Right lobe of liver (tissue), 6 donors: ENCODE measurements around the gene PARD6G. TPM values are rescaled to one million over a fixed set of nuclear protein-coding genes. Genes with fewer than 3 reads are reported as not detected.
A peak's percentile ranks its signal among the peaks of the same experiment; 100 is the strongest.

Source experiments
- ATAC-seq, 4 donors: fragments of 200-7000 bp; cut with Tn5 transposase; one replicate each; pipeline ENCODE4 v1.9.1; 2020; ENCODE audit warnings: mild to moderate bottlenecking in 4 of 4, moderate library complexity in 4 of 4
- DNase-seq, 3 donors: peaks; one replicate each; pipeline ENCODE4 v3.0.0-alpha.2; 2020
- H3K27ac ChIP-seq, 3 donors: fragments of 200-600 bp; one replicate each; pipeline ENCODE4 v1.8.0; 2022
- H3K27me3 ChIP-seq, 2 donors: fragments of 200-600 bp; one replicate each; pipeline ENCODE4 v1.8.0; 2022
- H3K36me3 ChIP-seq, 4 donors: fragments of 200-600 bp; sonication (generic) in 1 of 4; one replicate each; pipeline versions ENCODE4 v1.5.1 to v1.8.0; 2017 to 2022; ENCODE audit warnings: control low read depth in 1 of 4
- H3K4me1 ChIP-seq, 4 donors: fragments of 200-600 bp; sonication (generic) in 1 of 4; one replicate each; pipeline versions ENCODE4 v1.5.1 to v1.8.0; 2017 to 2022; ENCODE audit warnings: control low read depth in 1 of 4
- H3K4me3 ChIP-seq, 3 donors: fragments of 200-600 bp; one replicate each; pipeline ENCODE4 v1.8.0; 2022
- H3K9me3 ChIP-seq, 4 donors: fragments of 200-600 bp; sonication (generic) in 1 of 4; one replicate each; pipeline versions ENCODE4 v1.5.1 to v1.8.0; 2017 to 2022; ENCODE audit warnings: control low read depth in 1 of 4
- POLR2A ChIP-seq: fragments of 450-650 bp; IDR thresholded peaks from one replicate; pipeline ENCODE4 v1.6.1; 2017; ENCODE audit warnings: antibody characterized with exemption, mild to moderate bottlenecking
- WGBS: methylation state at CpG from one replicate; pipeline ENCODE4 v1.1.6; 2018; ENCODE audit warnings: low coverage, low lambda C conversion rate; ENCODE audit not compliant: insufficient coverage; ENCODE audit errors: missing lambda C conversion rate; 5-methylcytosine and 5-hydroxymethylcytosine counted together
- intact Hi-C, 2 donors: fragments of 100-400 bp; cut with DNase I; formaldehyde crosslinking; loops; one replicate each; pipeline versions ENCODE4 v1.11.2 to v1.14.1; 2022
- total RNA-seq, 6 experiments: library from RNA; depleted of rRNA in 2 of 6; stranded (reverse); fragments of >200 nt in 2 of 6; fragmentation: NEBNext Ultra II Directional in 3 of 6; extraction: Animal tissue kit (Norgen Biotek cat#: 25700) in 3 of 6; gene quantifications; one replicate each; pipeline versions ENCODE4 v1.1.0 to v1.2.4, GENCODE V29; 2016 to 2023
- TF ChIP-seq, protein P1 (sequence below), 4 donors: fragments of 200-600 bp in 3 of 4; fragments of 450-650 bp in 1 of 4; IDR thresholded peaks; one replicate each; pipeline versions ENCODE4 v1.5.1 to v1.8.0; 2016 to 2022; ENCODE audit warnings: antibody characterized with exemption in 4 of 4, mild to moderate bottlenecking in 2 of 4
- donor health status: DM: no; HTN: yes; CAD: no.
- donor health status: DM: no; HTN: no; CAD: no.
- donor health status: DM: no; HTN: no; CAD: no.
- donor health status: DM: no; HTN: yes; CAD: no.
- donor health status: DM: no; HTN: yes; CAD: no.

Gene PARD6G
- total RNA-seq, 6 experiments from 2014 or later: 1.1 to 5.5 (median 2.1) TPM

DNA sequence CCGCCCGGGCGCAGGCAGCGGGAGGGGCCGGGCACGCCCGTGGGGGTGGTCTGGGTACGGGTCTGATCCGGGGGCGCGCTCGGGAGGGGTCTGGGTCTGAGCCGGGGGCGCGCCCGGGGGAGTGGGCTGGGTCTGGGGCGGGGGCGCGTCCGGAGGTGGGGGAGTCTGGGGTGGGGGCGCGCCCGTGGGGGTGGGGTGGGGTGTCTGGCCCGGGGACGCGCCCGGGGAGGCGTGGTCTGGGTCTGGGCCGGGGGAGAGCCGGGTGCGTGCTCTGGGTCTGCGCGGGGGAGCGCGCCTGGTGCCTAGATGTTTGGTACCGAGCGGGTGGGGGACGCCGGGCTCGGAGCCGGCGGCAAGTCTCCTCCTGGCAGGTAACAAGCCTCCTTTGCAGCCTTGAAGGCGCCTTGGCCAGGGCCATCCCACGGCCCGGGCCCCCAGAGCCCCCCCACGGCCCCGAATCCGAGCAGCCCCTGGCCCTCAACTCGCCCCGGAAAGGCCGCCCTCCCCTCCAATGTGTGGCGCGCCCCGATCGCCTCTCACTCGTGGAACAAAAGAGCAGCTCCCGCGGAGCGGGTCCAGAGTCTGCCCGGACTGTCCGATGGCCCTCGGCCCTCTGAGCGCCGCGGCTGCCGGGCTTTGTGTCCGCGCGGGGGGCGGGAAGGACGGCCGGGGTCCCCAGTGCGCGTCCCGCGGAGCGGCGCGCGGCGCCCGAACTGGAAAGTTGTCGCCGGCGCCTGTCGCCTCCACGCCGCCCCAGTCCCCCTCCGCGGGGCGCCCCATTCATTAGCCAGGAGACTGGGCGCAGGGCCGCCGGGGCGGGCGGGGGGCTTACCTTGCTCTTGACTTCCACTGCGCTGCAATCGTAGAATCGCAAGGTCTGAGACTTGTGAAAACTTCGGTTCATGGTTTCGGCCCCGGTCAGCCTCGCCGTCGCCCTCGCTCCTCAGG is 595 bp downstream of the PARD6G start:
- intact Hi-C loops: no loop called here

DNA sequence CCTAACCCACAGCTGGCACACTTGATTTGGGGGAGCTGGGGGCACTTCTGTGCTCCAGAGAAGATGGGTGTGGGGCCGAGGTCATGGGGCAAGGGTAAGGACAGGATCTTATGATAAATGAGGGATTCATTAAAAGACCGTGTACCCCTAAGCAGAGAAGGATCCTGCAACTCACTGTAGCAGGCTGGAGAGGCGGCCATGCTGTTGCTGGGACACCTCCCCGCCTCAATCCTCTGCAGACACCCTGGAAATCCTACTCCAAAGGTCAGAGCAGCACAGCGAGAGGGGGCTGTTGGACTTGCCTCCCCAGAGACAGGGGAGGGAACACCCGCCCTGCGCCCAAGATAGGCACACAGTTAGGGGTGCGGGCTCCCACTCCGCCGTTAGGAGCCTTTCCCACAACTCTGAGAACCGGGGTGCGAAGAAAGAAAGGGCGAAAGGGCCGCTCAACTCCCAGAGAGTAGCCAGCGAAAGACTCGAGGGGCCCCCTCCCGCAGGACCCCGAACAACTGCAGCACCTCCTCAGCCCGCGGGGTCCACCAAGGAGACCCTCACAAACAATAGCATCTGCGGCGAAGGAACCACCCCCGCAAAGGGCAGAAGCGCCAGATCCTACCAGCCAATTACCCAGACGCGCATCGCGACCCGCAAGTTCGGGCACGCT is 1.4 kb downstream of the PARD6G start:
- no peaks in the 10 kb centered on the region for H3K27me3 ChIP-seq
- intact Hi-C loops: no loop called here
- ATAC-seq: no peak
- no peak for DNase-seq
- H3K4me1 ChIP-seq: no peaks in the 10 kb centered on the region
- no peaks in the 10 kb centered on the region for H3K9me3 ChIP-seq
- no peaks in the 10 kb centered on the region for H3K36me3 ChIP-seq
- H3K4me3 ChIP-seq: peak overlapping the region; percentile 62 to 70 (median 69)
- H3K27ac ChIP-seq: no peak overlapping the region
- WGBS: 44% methylated on average over 13 of the region's 31 CpGs
- TF ChIP-seq POLR2A: no peak
- TF ChIP-seq, protein P1, sequence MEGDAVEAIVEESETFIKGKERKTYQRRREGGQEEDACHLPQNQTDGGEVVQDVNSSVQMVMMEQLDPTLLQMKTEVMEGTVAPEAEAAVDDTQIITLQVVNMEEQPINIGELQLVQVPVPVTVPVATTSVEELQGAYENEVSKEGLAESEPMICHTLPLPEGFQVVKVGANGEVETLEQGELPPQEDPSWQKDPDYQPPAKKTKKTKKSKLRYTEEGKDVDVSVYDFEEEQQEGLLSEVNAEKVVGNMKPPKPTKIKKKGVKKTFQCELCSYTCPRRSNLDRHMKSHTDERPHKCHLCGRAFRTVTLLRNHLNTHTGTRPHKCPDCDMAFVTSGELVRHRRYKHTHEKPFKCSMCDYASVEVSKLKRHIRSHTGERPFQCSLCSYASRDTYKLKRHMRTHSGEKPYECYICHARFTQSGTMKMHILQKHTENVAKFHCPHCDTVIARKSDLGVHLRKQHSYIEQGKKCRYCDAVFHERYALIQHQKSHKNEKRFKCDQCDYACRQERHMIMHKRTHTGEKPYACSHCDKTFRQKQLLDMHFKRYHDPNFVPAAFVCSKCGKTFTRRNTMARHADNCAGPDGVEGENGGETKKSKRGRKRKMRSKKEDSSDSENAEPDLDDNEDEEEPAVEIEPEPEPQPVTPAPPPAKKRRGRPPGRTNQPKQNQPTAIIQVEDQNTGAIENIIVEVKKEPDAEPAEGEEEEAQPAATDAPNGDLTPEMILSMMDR (IDR thresholded peaks at IDR 0.05): no peak

More for the DNA sequence above, 595 bp downstream of the PARD6G start:
- Histone ChIP-seq H3K4me3 (peak overlapping the region; percentile 62 to 70 (median 69)), H3K27me3 (no peaks in the 10 kb centered on the region), H3K9me3 (no peaks in the 10 kb centered on the region), H3K36me3 (no peaks in the 10 kb centered on the region), H3K4me1 (no peaks in the 10 kb centered on the region), H3K27ac (peak overlapping the region in 2 of 3 donors; percentile 15 to 24)
- ATAC-seq: peak; percentile 10 to 54 (median 42)
- TF ChIP-seq POLR2A: no peak
- TF ChIP-seq, protein P1 (IDR thresholded peaks at IDR 0.05): no peak
- WGBS: 8% methylated on average over 8 of the region's 106 CpGs
- peak in 2 of 3 donors; percentile 46 to 65 for DNase-seq

DNA sequence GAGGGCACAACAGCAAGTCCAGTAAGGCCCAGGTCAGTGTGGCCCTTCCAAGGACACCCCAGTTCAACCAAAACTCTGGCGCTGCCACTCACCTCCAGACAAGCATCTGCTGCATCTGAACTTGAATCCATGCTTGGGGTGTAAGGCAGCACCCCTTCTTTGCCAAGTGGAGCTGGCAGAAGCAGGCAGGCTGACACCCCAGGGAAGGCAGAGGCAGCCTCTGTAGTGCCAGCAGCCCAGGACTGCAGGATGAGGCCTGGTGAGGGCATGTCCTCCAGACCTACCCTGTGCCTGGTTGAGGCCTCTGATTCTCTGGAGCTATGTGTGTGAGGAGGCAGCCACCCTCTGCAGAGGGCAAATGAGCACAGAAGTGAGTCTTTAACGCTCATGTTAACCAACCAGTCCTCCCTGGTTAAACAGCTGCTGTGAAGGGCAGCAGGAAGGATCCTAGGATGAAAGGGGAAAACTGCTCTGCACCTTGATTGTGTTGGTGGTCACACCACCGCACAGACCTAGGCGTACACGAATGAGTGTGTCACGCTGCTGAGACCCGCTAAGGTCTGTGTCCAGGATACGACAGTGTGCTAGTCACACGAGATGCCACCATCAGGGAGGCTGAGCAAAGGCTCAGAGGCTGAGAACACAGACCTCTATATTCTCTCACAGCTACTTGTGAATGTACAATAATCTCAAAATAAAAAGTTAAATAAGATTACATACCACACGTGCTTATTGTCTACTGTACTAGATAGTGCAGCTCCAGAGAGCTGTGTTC is 2.2 kb downstream of the PARD6G start:
- TF ChIP-seq POLR2A: no peak
- TF ChIP-seq, protein P1 (IDR thresholded peaks at IDR 0.05): no peak
- ATAC-seq: no peak
- no peaks in the 10 kb centered on the region for H3K9me3 ChIP-seq
- intact Hi-C loops: no loop called here
- DNase-seq: no peak
- no peaks in the 10 kb centered on the region for H3K4me1 ChIP-seq
- H3K27ac ChIP-seq: no peak overlapping the region
- no peaks in the 10 kb centered on the region for H3K27me3 ChIP-seq
- H3K4me3 ChIP-seq: no peak overlapping the region
- H3K36me3 ChIP-seq: no peaks in the 10 kb centered on the region
- WGBS: 75% methylated on average over 5 of the region's 10 CpGs

DNA sequence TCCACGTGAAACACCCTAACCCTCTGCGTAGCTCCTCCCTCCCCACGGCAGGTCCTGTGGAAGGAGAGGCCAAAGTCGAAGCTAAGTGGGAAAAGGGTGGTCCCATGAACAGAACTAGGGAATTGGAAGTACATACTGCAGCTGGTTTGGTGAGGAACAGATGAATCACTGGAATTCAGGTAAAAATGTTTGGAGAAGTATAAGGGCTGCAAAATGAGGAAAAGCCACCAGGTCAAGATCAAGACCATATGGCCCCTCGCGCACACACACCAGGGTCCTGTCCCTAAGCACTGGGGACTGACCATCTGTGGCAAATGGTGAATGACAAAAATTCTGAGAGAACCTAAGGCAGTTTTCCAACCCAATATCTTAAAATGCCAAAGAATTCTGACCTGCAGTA is 3.1 kb downstream of the PARD6G start:
- ATAC-seq: no peak
- intact Hi-C loops: no loop called here
- Histone ChIP-seq H3K27ac (no peak overlapping the region), H3K36me3 (no peaks in the 10 kb centered on the region), H3K9me3 (no peaks in the 10 kb centered on the region), H3K27me3 (no peaks in the 10 kb centered on the region), H3K4me1 (no peaks in the 10 kb centered on the region), H3K4me3 (no peak overlapping the region)
- 77% methylated on average over 6 of the region's 6 CpGs for WGBS
- no peak for DNase-seq
- TF ChIP-seq POLR2A: no peak
- TF ChIP-seq, protein P1 (IDR thresholded peaks at IDR 0.05): no peak
